ENCODE results near the gene TNFRSF1A.

TNFRSF1A gene

DNA sequence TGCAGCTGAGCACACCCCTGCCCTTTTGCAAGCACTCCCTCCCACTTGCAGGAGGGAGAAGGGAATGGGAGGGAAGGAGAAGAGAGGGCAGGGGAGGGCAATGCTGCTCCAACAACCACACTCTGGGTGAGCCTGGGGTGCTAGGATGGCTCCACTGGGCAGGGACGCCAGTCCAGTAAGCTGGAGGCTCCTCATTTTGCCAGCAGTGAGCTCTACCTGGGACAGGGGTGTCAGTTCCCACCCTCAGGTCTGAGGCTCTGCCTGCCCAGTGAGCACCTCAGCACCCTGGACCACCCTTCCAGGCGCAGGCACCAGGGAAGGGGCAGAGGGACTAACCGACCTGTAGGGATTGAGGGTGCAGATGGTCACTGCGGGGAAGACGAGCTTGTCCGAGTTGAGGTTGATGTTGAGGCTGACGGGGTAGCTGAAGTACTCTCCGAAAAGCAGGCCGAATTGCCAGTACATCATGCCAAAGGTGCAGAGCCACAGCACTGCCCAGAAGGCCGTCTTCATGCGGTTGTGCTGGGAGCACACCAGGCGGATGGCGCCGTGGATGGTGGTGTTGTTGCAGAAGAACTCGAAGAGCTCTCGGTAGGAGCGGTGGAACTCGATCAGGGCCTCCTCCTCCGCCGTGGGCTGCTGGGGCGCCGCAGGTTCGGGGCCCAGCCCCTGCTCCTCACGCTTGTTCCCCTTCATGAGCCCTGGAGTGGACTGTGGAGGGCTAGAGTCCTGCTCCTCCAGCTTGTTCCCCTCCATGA is 32.3 kb upstream of the TNFRSF1A start:
- no peak for DNase-seq

DNA sequence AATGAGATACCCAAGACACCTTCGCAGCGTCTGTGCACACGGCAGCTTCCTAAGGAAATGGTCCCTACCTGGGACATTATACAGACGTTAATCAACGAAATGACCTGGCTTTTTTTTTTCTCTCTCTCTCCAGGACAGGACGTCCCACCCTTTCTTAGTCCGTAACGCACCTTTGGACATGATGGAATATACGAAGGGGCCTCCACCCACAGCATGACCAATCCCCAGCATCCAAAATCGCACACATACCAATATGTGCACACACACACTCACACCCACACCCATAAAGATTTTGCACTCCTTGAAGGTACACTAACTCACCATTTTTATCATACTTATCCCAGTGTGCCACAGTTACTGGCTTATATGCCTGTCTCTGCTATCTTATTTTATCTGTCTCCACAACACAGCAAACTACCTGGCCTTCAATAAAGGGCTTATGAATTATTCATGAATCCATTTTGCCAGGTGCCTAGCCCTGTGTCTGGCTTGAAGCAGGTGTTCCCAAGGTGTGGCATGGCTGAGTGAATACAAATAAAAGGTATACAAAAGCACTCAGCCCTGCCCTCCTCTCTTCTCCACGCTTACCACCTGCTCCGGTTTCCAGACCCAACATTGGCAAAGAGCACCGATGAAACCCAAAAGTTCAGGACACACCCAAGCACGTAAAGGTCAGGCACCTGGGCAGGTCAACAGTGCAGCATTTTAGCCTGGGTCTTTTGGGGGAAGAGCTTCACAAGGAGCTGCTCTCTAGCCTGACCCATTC is 31.3 kb upstream of the TNFRSF1A start:
- DNase-seq, result no peak

DNA sequence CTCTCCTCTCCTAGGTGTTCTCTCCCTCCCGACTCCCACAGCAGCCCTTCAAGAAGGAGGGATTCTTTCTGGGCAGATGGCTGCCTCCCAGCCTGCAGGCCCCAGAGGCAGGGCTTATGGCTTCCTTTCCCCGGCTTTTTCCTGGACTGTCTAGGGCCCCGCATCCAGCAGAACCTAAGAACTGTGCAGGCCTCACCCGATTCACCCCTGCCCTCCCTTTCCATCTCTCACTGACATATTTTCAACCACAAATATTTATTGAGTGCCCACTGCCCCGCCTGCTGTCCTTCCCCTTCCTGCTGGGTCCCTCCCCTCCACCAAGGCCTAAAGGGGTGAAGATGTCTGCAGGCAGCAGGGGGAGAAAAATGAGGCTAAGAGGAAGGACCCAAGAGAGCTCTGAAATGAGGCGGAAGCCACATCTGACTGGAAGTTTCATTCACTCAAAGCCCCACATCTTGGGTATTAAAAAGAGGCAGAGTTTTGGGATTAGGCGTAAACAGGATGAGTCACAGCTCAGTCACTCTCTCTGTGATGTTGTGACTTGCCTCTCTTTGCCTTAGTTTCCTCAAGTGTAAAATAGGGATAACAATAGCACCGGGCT is 30.6 kb upstream of the TNFRSF1A start:
- DNase-seq, result peak; percentile 57

DNA sequence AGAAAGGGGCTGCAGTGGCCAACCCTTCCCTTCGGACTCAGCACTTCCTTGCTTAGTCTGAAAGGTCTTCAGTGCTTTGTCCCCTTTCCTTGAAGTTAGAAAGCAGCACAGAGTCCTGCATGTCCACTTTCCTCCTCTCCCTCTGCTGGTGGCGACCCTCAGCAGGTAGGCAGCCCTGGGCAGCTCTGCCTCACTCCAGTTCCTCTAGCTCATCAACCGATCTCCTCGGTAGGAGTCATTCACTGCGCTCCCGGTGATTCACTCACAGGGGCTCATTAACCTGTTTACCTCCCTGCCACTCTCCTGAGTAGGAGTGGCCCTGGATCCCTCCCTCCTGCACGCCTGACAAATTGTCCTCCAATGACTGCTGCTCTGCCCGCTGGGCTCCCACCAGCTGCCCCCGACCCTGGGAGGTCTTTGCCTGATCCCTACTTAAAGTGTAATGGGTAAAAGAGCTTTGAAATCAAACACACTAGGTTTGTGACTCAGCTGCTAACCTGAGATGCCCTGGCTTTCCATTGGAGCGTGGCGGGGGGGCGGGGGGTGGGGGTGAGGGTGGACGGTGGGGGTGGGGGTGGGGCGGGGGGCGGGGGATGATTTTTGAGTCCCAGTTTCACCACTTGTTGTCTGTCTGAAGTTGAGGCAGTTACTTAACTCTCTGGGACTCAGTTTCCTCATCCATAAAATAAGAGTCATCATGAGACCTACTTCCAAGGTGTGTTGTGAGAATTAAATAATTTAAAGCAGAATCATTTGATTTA is 29.3 kb upstream of the TNFRSF1A start:
- no peak for DNase-seq

DNA sequence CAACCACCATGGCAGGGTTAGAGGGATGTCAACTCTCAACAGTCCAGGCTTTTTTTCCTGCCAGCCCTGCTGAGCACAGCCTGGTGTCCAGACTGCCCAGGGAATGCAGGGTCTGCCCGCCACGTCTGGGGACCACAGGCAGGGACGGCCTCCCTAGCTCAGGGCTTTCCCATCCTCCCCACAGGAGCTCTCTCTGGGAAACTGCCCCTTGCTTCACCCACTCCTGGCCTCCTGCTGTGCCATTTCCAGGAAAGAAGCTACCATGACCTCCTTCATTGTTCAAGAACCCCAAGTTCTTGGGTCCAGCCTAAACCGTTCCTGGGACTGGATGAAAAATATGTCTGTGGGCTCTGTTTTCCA is 28.7 kb upstream of the TNFRSF1A start:
- no peak for DNase-seq

DNA sequence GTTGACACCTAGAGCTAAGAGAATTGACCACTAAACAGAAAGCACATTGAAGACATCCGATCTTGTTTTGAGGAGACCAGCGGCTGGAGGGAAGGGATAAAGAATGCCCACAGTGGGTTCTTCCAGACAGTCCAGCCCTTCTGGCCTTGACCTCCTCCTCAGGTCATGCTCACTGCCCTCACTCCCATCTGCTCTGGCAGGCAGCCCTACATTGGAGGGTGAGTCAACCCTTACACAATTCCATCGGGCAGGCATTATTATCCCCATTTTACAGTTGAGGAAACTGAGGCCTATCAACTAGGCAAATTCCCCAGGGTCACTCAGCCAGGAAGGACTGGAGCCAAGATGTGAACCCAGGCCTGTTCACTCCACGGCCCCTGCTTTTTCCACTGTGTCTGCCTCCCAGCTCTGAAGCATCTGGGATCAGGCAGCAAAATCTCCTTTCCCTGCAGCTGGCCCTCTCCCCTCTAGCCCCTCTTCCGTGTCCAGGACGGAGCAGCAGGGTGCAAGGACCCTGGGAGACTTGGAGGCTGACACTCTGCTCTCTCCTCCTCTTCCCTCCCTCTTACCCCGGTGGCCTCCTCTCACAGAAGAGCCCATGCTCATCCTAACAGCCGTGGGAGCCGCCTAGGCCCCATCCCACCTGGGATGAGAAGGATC is 28.2 kb upstream of the TNFRSF1A start:
- no peak for DNase-seq

DNA sequence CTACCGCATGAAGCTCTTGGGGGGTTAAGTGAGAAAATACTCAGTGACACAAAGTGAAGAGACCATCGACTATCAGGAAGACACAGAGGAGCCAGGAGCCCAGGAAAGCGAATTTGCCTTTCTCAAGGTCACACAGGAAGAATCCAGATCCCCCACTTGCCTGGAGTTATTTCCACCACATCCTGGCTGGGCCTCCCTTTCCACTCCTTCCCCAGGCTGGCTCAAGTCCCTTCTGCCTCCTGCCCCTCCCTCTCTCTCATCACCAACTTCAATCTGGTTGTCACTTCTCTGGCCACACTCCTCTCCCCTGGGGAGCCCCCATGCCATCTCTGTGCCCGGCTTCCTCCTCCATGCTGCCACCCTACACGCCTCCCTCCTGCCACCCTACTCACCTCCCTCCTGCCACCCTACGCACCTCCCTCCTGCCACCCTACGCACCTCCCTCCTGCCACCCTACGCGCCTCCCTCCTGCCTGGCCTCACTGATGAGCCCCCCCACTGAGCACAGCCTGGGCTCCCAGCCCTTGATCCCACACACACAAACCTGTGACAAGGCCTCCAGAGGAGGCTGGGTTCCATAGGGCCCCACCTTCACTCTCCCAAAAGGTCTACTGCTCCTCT is 27.1 kb upstream of the TNFRSF1A start:
- no peak for DNase-seq

DNA sequence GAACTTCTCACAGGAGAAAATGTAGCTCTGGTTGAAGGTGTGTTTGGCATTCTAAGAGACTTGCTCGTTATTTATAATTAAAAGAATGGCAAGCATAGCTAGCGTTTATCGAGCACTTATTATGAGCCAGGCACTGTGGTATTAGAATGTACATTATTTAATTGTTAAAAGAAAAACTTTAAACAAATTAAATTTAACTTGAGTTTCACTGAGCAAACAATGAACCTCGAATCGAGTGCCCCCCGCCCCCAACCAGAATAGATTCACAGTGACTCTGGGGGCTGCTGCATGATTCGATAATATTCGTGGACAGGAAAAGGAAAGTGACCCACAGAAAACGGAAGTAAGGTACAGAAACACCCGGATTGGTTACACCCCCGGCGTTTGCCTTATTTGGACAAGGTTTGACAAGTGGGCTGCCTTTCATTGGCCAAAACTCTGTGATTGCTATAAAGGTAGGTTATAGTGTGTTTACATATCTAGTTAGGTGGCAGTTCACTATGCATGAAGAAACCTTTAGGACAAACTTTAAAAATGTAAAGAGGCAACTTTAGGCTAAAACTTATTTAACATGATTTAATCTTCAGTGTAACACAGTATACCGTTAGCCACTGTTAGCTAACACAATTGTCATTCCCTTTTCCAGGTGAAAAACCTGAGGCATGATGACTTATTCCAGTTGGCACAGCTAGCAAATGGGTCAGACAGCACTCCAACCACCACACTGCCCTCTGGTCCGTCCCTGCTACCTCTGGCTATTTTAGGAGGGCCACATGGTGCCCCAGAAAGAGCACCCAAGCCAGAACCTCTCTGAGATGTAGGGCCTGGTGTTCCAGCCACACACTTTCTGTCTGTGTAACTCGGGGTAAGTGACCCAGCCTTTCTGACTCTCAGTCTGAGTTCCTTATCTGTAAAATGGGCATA is 26.4 kb upstream of the TNFRSF1A start:
- no peak for DNase-seq

DNA sequence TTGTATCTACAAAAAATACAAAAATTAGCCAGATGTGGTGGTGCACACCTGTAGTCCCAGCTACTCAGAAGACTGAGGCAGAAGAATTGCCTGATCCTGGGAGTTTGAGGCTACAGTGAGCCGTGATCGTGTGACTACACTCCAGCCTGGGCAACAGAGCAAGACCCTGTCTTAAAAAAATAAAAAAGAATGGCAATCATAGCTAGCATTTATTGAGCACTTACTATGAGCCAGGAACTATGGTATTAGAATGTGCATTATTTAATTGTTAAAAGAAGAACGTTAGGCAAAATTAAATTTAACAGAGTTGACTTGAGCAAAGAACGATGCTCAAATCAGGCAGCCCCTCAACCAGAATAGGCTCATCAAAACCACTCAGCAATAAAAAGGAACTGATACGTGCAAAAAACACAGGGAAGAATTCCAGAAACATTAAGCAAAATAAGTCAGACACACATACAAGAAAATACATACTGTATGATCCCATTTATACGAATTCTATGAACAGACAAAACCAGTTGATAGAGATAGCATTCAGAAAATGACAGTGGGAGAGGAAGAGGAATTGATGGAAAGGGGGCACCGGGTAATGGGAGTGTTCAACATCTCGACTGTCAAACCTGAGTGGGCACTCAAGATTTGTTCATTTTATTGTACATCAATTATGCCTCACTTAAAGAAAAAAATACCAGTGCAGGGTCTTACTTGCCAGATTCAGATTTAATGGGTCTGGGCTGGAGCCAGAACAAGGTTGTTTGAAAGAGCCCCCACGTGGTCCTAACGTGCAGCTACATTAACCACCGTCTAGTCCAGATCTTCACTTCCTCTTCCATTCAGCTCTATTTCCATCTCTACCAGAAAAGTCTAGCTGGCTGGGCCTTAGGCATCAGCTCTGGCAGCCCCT is 25.4 kb upstream of the TNFRSF1A start:
- peak; percentile 81 for DNase-seq

DNA sequence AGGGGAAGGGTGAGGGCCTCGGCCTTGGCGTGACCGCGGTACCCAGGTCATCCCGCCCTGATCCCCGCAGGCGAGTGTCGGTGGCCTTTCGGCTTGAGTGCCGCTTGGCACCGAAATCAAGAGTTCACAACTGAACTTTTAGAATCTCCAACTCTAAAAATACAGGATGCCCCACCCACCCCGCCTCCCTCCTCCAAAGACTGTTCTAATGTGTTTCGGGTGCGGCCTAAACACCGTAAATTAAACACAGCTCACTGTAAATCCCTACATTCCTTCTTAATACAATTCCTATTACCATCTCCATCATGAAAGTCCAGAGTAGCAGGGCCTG is 22.1 kb upstream of the TNFRSF1A start:
- DNase-seq, result no peak

DNA sequence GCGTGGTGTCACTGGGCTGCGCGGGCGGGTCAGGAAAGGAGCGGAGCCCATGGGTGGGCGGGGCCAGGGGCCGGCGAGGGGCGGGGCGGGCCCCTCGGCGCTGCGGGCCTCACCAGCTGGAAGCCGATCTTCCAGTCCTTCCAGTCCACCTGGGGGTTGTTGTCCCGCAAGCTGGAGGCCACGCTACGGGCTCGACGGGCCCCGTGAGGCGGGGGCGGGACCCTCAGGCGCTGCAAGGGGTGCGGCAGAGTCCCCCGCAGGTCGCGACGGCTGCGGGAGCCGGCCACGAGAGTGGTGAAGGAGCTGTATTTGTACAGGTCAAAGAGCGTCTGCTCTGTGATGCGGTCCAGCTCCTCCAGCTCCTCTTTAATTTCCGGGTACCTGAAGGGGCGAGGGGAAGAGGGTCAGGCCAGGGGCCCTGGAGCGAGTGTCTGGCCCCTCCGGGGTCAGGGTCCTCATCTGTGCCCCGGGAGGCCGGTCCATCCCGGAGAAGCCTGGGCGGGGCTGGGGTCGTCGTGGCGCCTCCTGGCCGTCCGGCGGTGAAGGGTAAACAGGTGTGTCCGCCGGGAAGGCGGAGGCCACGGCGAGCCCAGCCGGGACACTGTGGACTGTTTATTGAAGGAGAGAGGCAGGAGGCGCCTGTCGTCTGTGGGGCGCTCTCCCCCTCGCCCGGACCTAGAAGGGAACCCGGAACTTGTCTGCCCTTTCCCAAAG is 21.6 kb upstream of the TNFRSF1A start:
- DNase-seq, result peak; percentile 78

DNA sequence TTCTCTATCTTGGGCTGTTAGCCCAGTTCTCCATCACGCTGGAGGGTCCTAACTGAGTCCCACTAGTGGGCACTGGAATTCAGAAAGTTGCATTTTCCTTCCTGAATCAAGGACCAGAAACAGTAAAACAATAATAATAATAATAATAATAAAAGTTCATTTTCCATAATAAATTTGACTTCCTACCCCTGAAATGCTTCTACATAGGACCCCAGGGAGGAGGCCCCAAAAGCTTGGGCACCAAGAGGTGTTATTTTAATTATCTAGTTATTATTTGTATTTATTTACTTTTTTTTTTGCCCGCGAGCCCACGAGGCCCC is 21.1 kb upstream of the TNFRSF1A start:
- DNase-seq, result no peak

DNA sequence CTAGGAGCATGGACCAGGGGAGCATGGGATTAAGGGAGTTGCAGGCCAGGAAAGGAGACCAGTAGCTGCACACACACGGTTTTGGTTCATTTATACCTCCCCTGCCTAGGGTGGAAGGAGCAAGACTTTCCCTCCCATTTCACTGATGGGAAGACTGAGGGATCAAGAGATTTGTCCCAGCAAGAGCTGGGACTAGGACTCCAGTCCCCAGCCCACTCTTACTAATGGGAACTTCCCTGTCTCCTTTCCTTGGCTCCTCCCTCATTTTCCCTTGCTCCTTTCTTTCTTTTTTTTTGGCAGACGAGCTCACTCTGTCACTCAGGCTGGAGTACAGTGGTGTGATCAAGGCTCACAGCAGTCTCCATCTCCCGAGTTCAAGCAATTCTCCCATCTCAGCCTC is 20.5 kb upstream of the TNFRSF1A start:
- no peak for DNase-seq

DNA sequence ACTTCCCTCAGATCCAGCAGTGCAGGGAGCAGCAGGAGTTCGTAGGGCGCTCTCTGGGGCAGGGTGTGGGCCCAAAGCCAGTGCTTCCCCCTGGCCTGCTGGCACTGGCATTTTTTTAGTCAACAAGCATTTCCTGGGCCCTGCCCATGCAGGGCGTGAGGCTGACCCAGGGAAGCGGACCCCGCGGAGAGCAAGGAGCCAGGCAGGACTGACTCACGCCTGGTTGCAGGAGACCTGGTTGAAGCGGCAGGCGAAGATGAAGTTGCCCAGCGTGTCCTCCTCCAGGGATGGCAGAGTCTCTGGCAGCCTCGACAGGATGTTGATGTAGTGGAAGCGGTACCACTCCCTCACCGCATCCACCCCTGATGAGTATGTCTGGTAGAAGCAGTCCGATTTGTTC is 20.0 kb upstream of the TNFRSF1A start:
- DNase-seq, result peak; percentile 46

DNA sequence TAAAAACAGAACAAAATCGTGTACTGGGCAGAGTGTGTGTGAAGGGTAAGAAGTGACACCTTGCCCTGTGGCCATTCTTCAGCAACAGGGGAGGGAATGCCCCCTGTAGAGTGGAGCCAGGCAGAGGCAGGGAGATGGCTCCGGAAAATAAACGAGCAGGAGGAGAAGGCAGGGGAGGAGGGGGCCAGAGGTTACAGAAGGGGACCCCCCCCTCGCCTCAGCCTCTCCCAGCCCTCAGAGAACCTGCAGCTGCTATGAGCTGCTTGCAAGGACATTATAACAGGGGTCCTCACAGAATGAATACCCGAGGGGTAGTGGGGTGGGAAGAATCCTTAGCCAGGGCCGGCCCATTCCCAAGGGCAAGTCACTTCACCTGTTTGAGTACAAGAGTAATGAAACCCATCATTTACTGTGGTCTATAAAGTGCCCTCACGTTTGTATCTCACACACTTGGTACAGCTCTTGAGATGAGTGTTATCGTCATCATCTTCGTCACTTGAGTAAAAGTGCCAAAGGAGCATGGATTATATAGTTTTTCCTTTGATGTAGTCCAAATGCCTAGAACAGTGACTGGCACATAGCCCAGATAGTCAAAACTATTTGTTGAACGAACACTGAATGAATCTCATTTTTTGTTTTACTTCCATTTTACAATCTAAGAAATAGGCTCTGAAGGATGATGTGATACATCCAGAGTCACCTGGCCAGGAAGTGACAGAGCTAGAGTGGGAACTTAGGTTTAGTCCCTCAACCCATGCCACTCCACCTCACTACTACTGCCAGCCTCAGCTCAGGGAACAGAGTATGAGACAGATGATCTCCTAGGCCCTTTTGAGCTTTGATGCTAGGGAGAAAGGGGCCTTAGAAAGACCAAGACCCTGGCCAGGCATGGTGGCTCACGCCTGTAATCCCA is 19.0 kb upstream of the TNFRSF1A start:
- peak; percentile 35 for DNase-seq

DNA sequence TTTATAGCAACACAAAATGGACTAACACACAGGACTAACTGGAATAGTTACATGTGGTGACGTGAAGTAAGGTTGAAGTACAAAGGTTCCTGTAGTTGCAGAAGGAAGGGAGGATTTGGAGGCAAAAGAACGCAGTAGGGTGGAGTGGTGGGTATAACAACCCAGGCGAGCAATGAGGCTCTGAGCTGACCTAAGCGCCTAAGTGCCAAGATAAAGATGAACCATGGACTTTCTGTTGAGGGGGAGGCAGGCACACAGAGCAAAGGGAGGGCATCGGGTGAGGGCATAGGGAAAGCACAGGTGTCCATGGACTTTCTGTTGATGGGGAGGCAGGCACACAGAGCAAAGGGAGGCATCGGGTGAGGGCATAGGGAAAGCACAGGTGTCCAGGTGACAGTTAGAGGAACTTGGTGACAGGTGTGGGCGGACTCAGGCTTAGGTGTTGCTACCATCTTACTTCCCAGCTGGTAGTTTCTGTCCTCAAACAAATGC is 18.2 kb upstream of the TNFRSF1A start:
- peak; percentile 87 for DNase-seq

DNA sequence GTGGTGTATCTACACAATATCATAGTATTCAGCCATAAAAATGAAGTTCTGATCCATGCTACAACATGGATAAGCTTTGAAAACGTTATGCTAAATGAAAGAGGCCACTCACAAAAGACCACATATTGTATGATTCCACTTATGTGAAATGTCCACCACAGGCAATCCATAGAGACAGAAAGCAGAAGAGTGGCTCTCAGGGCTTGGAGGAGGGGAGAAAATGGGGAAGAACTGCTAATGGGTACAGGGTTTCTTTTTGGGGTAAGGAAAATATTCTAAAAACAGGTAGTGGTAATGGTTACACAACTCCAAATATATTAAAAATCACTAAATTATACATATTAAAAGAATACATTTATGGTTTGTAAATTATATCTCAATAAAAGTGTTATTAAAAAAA is 17.0 kb upstream of the TNFRSF1A start:
- DNase-seq, result no peak

DNA sequence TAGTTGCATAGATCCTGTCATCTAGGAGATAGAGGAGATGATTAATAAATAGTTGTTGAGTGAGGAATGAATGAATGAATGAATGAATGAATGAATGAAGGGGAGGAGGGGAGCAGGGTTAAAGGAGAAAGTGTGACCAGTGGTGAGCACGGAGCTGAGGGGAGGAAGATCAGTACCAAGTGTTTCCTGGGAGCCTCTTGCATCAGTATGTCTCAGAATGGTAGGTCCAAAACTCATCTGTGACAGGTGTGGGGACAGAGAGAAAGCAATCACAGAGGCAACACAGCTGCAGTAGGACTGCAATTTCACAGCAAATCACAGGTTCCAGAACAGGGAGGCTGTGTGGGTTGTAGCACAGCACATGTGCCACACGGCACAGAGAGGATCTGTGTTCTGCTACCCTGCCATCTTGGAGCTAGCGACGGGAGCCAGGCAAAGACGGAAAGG is 14.5 kb upstream of the TNFRSF1A start:
- no peak for DNase-seq
